ENCODE measurements around the gene DOCK2.

DOCK2 gene

GRCh38 chr5:169956126-169956525 is 319.1 kb downstream of the DOCK2 start:
- no peak for DNase-seq

GRCh38 chr5:169956756-169957155 is 319.7 kb downstream of the DOCK2 start:
- DNase-seq: no peak

GRCh38 chr5:169958278-169958677 is 321.2 kb downstream of the DOCK2 start:
- DNase-seq: no peak

GRCh38 chr5:169960659-169961058 is 323.6 kb downstream of the DOCK2 start:
- no peak for DNase-seq

- DNase-seq: no peak
Measured at GRCh38 chr5:169964246-169964645, 327.2 kb downstream of the DOCK2 start.

GRCh38 chr5:169970339-169970738 is 333.3 kb downstream of the DOCK2 start:
- DNase-seq: no peak

- DNase-seq: no peak
Measured at GRCh38 chr5:169970911-169971765, 334.1 kb downstream of the DOCK2 start.

GRCh38 chr5:169971780-169972179 is 334.7 kb downstream of the DOCK2 start:
- no peak for DNase-seq

GRCh38 chr5:169973056-169973455 is 336.0 kb downstream of the DOCK2 start:
- DNase-seq: no peak

- no peak for DNase-seq
Measured at GRCh38 chr5:169974121-169974770, 337.2 kb downstream of the DOCK2 start.

GRCh38 chr5:169978714-169979113 is 341.6 kb downstream of the DOCK2 start:
- no peak for DNase-seq

- DNase-seq: no peak
Measured at GRCh38 chr5:169979871-169980270, 342.8 kb downstream of the DOCK2 start.

- DNase-seq: peak; percentile 34
Measured at GRCh38 chr5:169980418-169981053, 343.5 kb downstream of the DOCK2 start, which contains the start of gene INSYN2B. TSS of gene INSYN2B (minus strand) at chr5:169980495. CDS start at chr5:169883898, 96,597 bp downstream.

GRCh38 chr5:169988206-169988605 is 351.1 kb downstream of the DOCK2 start:
- no peak for DNase-seq

GRCh38 chr5:169988947-169989346 is 351.9 kb downstream of the DOCK2 start:
- DNase-seq: no peak

GRCh38 chr5:169989365-169989764 is 352.3 kb downstream of the DOCK2 start:
- DNase-seq: no peak

- DNase-seq: no peak
Measured at GRCh38 chr5:169991115-169991869, 354.2 kb downstream of the DOCK2 start.

- no peak for DNase-seq
Measured at GRCh38 chr5:169992789-169993484, 355.9 kb downstream of the DOCK2 start.

GRCh38 chr5:169993485-169993790 is 356.4 kb downstream of the DOCK2 start:
- no peak for DNase-seq

GRCh38 chr5:169997798-169998197 is 360.7 kb downstream of the DOCK2 start:
- no peak for DNase-seq

- no peak for DNase-seq
Measured at GRCh38 chr5:169999621-170000020, 362.5 kb downstream of the DOCK2 start.

GRCh38 chr5:170000155-170000554 is 363.1 kb downstream of the DOCK2 start:
- no peak for DNase-seq

GRCh38 chr5:170006021-170006420 is 368.9 kb downstream of the DOCK2 start:
- DNase-seq: no peak

Measured in NCI-H510A (cell line).